CD14-positive monocyte (primary cell): Measurements from ENCODE around the gene NPTX2. TPM values are rescaled to one million over a fixed set of nuclear protein-coding genes. Genes with fewer than 3 reads are reported as not detected.

Experiments used
- DNase-seq, 3 donors: peaks; one replicate each; pipeline ENCODE4 v3.0.0-alpha.2; 2011 to 2022
- H2AFZ ChIP-seq: 2 replicates; pipeline ENCODE4 v1.6.0; 2012; ENCODE audit warnings: mild to moderate bottlenecking, low read depth, low read length, inconsistent platforms; ENCODE audit not compliant: insufficient read depth, poor library complexity, severe bottlenecking
- H3K27ac ChIP-seq, 2 donors: 1 replicate in 1 of 2; 2 replicates in 1 of 2; pipeline ENCODE4 v1.5.1; 2012 to 2013; ENCODE audit warnings: low read length in 2 of 2, control low read depth in 1 of 2, inconsistent platforms in 1 of 2, low read depth in 1 of 2, mild to moderate bottlenecking in 1 of 2
- H3K27me3 ChIP-seq, 2 donors: one replicate each; pipeline versions ENCODE4 v1.6.0 to v1.6.1; 2011 to 2013; ENCODE audit warnings: low read length in 2 of 2; ENCODE audit not compliant: control insufficient read depth in 2 of 2, insufficient read depth in 2 of 2
- H3K36me3 ChIP-seq, 2 donors: replicated peaks in 1 of 2; 1 replicate in 1 of 2; 2 replicates in 1 of 2; pipeline versions ENCODE4 v1.5.1 to v1.6.1; 2012 to 2013; ENCODE audit warnings: low read length in 2 of 2, control low read depth in 1 of 2, inconsistent platforms in 1 of 2, mild to moderate bottlenecking in 1 of 2; ENCODE audit not compliant: insufficient read depth in 2 of 2, control insufficient read depth in 1 of 2
- H3K4me1 ChIP-seq, 2 donors: 1 replicate in 1 of 2; 2 replicates in 1 of 2; pipeline versions ENCODE4 v1.5.1 to v1.6.1; 2012 to 2013; ENCODE audit warnings: low read length in 2 of 2, control low read depth in 1 of 2, inconsistent platforms in 1 of 2, mild to moderate bottlenecking in 1 of 2, moderate library complexity in 1 of 2; ENCODE audit not compliant: insufficient read depth in 2 of 2, control insufficient read depth in 1 of 2
- H3K4me2 ChIP-seq: replicated peaks from 2 replicates; pipeline ENCODE3; 2012; ENCODE audit warnings: low read length, moderate library complexity, mild to moderate bottlenecking; ENCODE audit not compliant: poor library complexity, severe bottlenecking; ENCODE audit errors: extremely low read depth
- H3K4me3 ChIP-seq, 3 experiments: fragments of 200-600 bp in 1 of 3; sonication (generic) in 1 of 3; replicated peaks in 1 of 3; 1 replicate in 2 of 3; 2 replicates in 1 of 3; pipeline ENCODE4 v1.5.1; 2011 to 2013; ENCODE audit warnings: low read length in 3 of 3, mild to moderate bottlenecking in 3 of 3, control low read depth in 2 of 3, low read depth in 2 of 3, inconsistent platforms in 1 of 3, moderate library complexity in 1 of 3
- H3K79me2 ChIP-seq: 2 replicates; pipeline ENCODE4 v1.6.0; 2012; ENCODE audit warnings: mild to moderate bottlenecking, control low read depth, inconsistent platforms, low read length, moderate library complexity; ENCODE audit not compliant: insufficient read depth
- H3K9ac ChIP-seq: 2 replicates; pipeline ENCODE4 v1.6.0; 2017; ENCODE audit warnings: low read length, mild to moderate bottlenecking; ENCODE audit not compliant: insufficient read depth, poor library complexity, severe bottlenecking
- H3K9me3 ChIP-seq, 2 donors: replicated peaks in 1 of 2; 1 replicate in 1 of 2; 2 replicates in 1 of 2; pipeline versions ENCODE4 v1.5.1 to v1.6.1; 2012 to 2013; ENCODE audit warnings: low read length in 2 of 2, control low read depth in 1 of 2; ENCODE audit not compliant: control insufficient read depth in 1 of 2, insufficient read depth in 1 of 2
- H4K20me1 ChIP-seq: 2 replicates; pipeline ENCODE4 v1.6.0; 2012; ENCODE audit warnings: mild to moderate bottlenecking, low read length, control low read depth, moderate library complexity; ENCODE audit not compliant: insufficient read depth
- H3K27ac Mint-ChIP-seq, 7 donors: one replicate each; pipeline ENCODE4 v1.8.0; 2020; ENCODE audit warnings: mild to moderate bottlenecking in 7 of 7, mixed read lengths in 7 of 7, moderate library complexity in 6 of 7, inconsistent platforms in 2 of 7
- H3K27me3 Mint-ChIP-seq, 3 donors: one replicate each; pipeline ENCODE4 v1.8.0; 2021 to 2022; ENCODE audit warnings: low read depth in 3 of 3, mild to moderate bottlenecking in 3 of 3, mixed read lengths in 3 of 3, moderate library complexity in 3 of 3, inconsistent platforms in 1 of 3
- H3K36me3 Mint-ChIP-seq, 2 donors: one replicate each; pipeline ENCODE4 v1.8.0; 2020; ENCODE audit warnings: mixed read lengths in 2 of 2, inconsistent platforms in 1 of 2, mild to moderate bottlenecking in 1 of 2
- H3K4me1 Mint-ChIP-seq: one replicate; pipeline ENCODE4 v1.8.0; 2020; ENCODE audit warnings: mild to moderate bottlenecking, mixed read lengths
- H3K4me3 Mint-ChIP-seq, 2 donors: one replicate each; pipeline ENCODE4 v1.8.0; 2020; ENCODE audit warnings: mild to moderate bottlenecking in 2 of 2, mixed read lengths in 2 of 2, moderate library complexity in 1 of 2
- H3K9me3 Mint-ChIP-seq, 7 donors: one replicate each; pipeline ENCODE4 v1.8.0; 2020 to 2022; ENCODE audit warnings: mixed read lengths in 7 of 7, mild to moderate bottlenecking in 6 of 7, moderate library complexity in 6 of 7, inconsistent platforms in 2 of 7
- WGBS: methylation state at CpG from one replicate; pipeline ENCODE4 v1.1.5; 2013; ENCODE audit warnings: missing lambda C conversion rate; ENCODE audit not compliant: insufficient coverage; 5-methylcytosine and 5-hydroxymethylcytosine counted together
- intact Hi-C, 2 donors: fragments of 100-400 bp; cut with micrococcal nuclease; formaldehyde crosslinking; loops; one replicate each; pipeline versions ENCODE4 v1.15.0 to v1.15.1; 2023
- polyA plus RNA-seq, 3 donors: library from polyadenylated mRNA; depleted of rRNA in 1 of 3; unstranded in 2 of 3; stranded (reverse) in 1 of 3; fragments of 300-500 nt in 2 of 3; fragments of >200 nt in 1 of 3; fragmentation: Illumina TruSeq in 2 of 3; gene quantifications; 1 replicate in 2 of 3; 2 replicates in 1 of 3; pipeline ENCODE4 v1.2.3, GENCODE V29; 2012 to 2021
- TF ChIP-seq, protein P1 (sequence below): fragments of 200-600 bp; IDR thresholded peaks from one replicate; pipeline ENCODE4 v1.8.0; 2022; ENCODE audit warnings: antibody characterized with exemption, mild to moderate bottlenecking

NPTX2 gene
- polyA plus RNA-seq, 3 donors, result not detected

DNA sequence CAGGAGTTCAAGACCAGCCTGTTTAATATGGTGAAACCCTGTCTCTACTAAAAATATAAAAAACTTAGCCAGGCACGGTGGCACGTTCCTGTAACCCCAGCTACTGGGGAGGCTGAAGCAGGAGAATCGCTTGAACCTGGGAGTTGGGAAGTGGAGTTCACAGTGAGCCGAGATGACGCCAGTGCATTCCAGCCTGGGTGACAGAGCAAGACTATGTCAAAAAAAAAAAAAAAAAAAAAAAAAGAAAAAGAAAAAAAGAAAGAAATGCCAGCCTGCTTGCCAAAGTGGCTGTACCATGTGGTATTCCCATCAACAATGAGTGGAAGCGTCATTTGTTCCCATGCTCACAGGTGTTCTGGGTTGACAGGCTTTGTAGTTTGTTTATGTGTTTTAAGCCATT lies 43.3 kb upstream of the NPTX2 start:
- no peak overlapping the region for H2AFZ ChIP-seq
- no peaks in the 10 kb centered on the region for H3K4me1 ChIP-seq
- Mint-ChIP-seq H3K36me3 (no peaks in the 10 kb centered on the region), H3K9me3 (peaks cover 15 to 40% (median 25%) of the 10 kb centered on the region in 7 donors), H3K27ac (no peak overlapping the region), H3K4me3 (no peak overlapping the region), H3K27me3 (peaks cover 0 to 8% (median 3%) of the 10 kb centered on the region in 3 donors), H3K4me1 (no peaks in the 10 kb centered on the region)
- H3K9ac ChIP-seq, result no peak overlapping the region
- no peaks in the 10 kb centered on the region for H3K36me3 ChIP-seq
- H3K4me3 ChIP-seq, result no peak overlapping the region
- no peaks in the 10 kb centered on the region for H3K27me3 ChIP-seq
- H4K20me1 ChIP-seq, result no peaks in the 10 kb centered on the region
- TF ChIP-seq, protein P1, sequence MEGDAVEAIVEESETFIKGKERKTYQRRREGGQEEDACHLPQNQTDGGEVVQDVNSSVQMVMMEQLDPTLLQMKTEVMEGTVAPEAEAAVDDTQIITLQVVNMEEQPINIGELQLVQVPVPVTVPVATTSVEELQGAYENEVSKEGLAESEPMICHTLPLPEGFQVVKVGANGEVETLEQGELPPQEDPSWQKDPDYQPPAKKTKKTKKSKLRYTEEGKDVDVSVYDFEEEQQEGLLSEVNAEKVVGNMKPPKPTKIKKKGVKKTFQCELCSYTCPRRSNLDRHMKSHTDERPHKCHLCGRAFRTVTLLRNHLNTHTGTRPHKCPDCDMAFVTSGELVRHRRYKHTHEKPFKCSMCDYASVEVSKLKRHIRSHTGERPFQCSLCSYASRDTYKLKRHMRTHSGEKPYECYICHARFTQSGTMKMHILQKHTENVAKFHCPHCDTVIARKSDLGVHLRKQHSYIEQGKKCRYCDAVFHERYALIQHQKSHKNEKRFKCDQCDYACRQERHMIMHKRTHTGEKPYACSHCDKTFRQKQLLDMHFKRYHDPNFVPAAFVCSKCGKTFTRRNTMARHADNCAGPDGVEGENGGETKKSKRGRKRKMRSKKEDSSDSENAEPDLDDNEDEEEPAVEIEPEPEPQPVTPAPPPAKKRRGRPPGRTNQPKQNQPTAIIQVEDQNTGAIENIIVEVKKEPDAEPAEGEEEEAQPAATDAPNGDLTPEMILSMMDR, result no peak
- peaks cover 20 to 39% of the 10 kb centered on the region in 2 donors for H3K9me3 ChIP-seq
- no peak for DNase-seq
- H3K79me2 ChIP-seq, result no peaks in the 10 kb centered on the region
- intact Hi-C loops, result no loop called here
- no peak overlapping the region for H3K4me2 ChIP-seq
- WGBS, result 100% methylated on average over 3 of the region's 6 CpGs
- H3K27ac ChIP-seq, result no peak overlapping the region

DNA sequence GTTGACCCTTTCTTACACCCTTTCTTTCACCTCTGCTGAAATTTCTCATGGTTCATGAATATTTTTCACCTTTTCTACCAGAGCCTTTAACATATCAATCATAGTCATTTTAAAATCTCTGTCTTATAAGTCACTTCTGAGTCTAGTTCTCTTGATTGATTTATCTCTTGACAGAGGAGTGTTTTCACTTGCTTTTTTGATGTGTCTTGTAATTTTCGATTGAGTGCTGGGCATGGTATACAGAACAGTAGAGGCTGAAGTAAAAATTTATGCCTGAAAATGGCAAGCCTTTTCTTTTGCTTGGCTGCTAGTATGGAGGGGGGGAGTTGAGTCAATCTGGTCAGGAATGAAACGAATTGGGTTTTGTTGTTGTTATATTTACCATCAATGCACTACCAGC lies 41.2 kb upstream of the NPTX2 start:
- H3K4me3 ChIP-seq, result no peak overlapping the region
- DNase-seq, result no peak
- peaks cover 15 to 40% (median 25%) of the 10 kb centered on the region in 7 donors for H3K9me3 Mint-ChIP-seq
- H3K27me3 Mint-ChIP-seq, result peaks cover 0 to 5% (median 1%) of the 10 kb centered on the region in 3 donors
- H3K27me3 ChIP-seq, result no peaks in the 10 kb centered on the region
- no peaks in the 10 kb centered on the region for H3K4me1 ChIP-seq
- TF ChIP-seq, protein P1, result no peak
- H3K79me2 ChIP-seq, result no peaks in the 10 kb centered on the region
- 100% methylated on average over 1 of the region's 2 CpGs for WGBS
- H4K20me1 ChIP-seq, result no peaks in the 10 kb centered on the region
- intact Hi-C loops, result no loop called here
- H3K4me3 Mint-ChIP-seq, result no peak overlapping the region
- no peaks in the 10 kb centered on the region for H3K4me1 Mint-ChIP-seq
- H3K36me3 Mint-ChIP-seq, result no peaks in the 10 kb centered on the region
- no peak overlapping the region for H3K9ac ChIP-seq
- H3K27ac ChIP-seq, result no peak overlapping the region
- H3K9me3 ChIP-seq, result peaks cover 20 to 39% of the 10 kb centered on the region in 2 donors
- no peak overlapping the region for H2AFZ ChIP-seq
- no peaks in the 10 kb centered on the region for H3K36me3 ChIP-seq
- H3K27ac Mint-ChIP-seq, result no peak overlapping the region
- no peak overlapping the region for H3K4me2 ChIP-seq
